GM20431 (cell line): ENCODE data around the gene DCAF16.
"Not testable (repeated sequence)": the region's sequence is repeated elsewhere in the genome, so short reads cannot be mapped to it uniquely, and the experiment has no call there.

Experiments
- in situ Hi-C: fragments of 300-500 bp; cut with MseI, MboI; formaldehyde crosslinking; loops from one replicate; pipeline ENCODE4 v1.15.0; 2020; ENCODE audit warnings: low sequenced_read_pairs; ENCODE audit not compliant: unreplicated experiment

The DCAF16 gene

GRCh38 chr4:17810260-17811077 is at the start of gene DCAF16, which contains the start of gene NCAPG:
Gene DCAF16 (minus strand): TSS chr4:17810757. CDS start chr4:17804141, 6,616 bp downstream.
Gene NCAPG (plus strand): TSS chr4:17810979. CDS start chr4:17811078, 99 bp downstream.
- in situ Hi-C loops = loop anchor here (25.0 kb wide), 2 partner anchors 248 to 552 kb away; no protein-coding TSS in a partner anchor

- in situ Hi-C loops = no loop called here
These were observed 49.3 kb upstream of the DCAF16 start for GRCh38 chr4:17859793-17860406.

- in situ Hi-C loops = no loop called here
These were observed 43.5 kb upstream of the DCAF16 start for GRCh38 chr4:17854036-17854435.

- in situ Hi-C loops = no loop called here
These were observed 41.4 kb upstream of the DCAF16 start for GRCh38 chr4:17851959-17852358.

GRCh38 chr4:17850295-17850694 is 39.7 kb upstream of the DCAF16 start:
- in situ Hi-C loops = not testable (repeated sequence)

- in situ Hi-C loops = no loop called here
These were observed 35.7 kb upstream of the DCAF16 start for GRCh38 chr4:17846266-17846665.

GRCh38 chr4:17823871-17824669 is 13.5 kb upstream of the DCAF16 start:
- in situ Hi-C loops = loop anchor here (25.0 kb wide), 2 partner anchors 262 to 538 kb away; no protein-coding TSS in a partner anchor

GRCh38 chr4:17817027-17817426 is 6.5 kb upstream of the DCAF16 start:
- in situ Hi-C loops = loop anchor here (25.0 kb wide), 2 partner anchors 255 to 545 kb away; no protein-coding TSS in a partner anchor

- in situ Hi-C loops = loop anchor here (25.0 kb wide), 2 partner anchors 254 to 546 kb away; no protein-coding TSS in a partner anchor
These were observed 5.6 kb upstream of the DCAF16 start for GRCh38 chr4:17816142-17816541.

GRCh38 chr4:17814140-17814539 is 3.6 kb upstream of the DCAF16 start:
- in situ Hi-C loops = loop anchor here (25.0 kb wide), 2 partner anchors 252 to 548 kb away; no protein-coding TSS in a partner anchor

- in situ Hi-C loops = loop anchor here (25.0 kb wide), 2 partner anchors 250 to 550 kb away; no protein-coding TSS in a partner anchor
These were observed 2.2 kb upstream of the DCAF16 start for GRCh38 chr4:17812801-17813200.

GRCh38 chr4:17812125-17812524 is 1.6 kb upstream of the DCAF16 start:
- in situ Hi-C loops = loop anchor here (25.0 kb wide), 2 partner anchors 250 to 550 kb away; no protein-coding TSS in a partner anchor

GRCh38 chr4:17811078-17811603 is 584 bp upstream of the DCAF16 start:
- in situ Hi-C loops = loop anchor here (25.0 kb wide), 2 partner anchors 249 to 551 kb away; no protein-coding TSS in a partner anchor

GRCh38 chr4:17809667-17810066 is 890 bp downstream of the DCAF16 start:
- in situ Hi-C loops = loop anchor here (25.0 kb wide), 2 partner anchors 247 to 553 kb away; no protein-coding TSS in a partner anchor

GRCh38 chr4:17807446-17807845 is 3.1 kb downstream of the DCAF16 start:
- in situ Hi-C loops = loop anchor here (25.0 kb wide), 2 partner anchors 245 to 555 kb away; no protein-coding TSS in a partner anchor

GRCh38 chr4:17805580-17806155 is 4.9 kb downstream of the DCAF16 start:
- in situ Hi-C loops = loop anchor here (25.0 kb wide), 2 partner anchors 243 to 557 kb away; no protein-coding TSS in a partner anchor

- in situ Hi-C loops = no loop called here
These were observed 12.7 kb downstream of the DCAF16 start for GRCh38 chr4:17797808-17798207.

- in situ Hi-C loops = no loop called here
These were observed 15.8 kb downstream of the DCAF16 start for GRCh38 chr4:17794730-17795129.

- in situ Hi-C loops = no loop called here
These were observed 21.6 kb downstream of the DCAF16 start for GRCh38 chr4:17788956-17789355.
